Chondrocyte (in vitro differentiated cells): ENCODE results near the gene DIRAS1. TPM values are rescaled to one million over a fixed set of nuclear protein-coding genes. Genes with fewer than 3 reads are reported as not detected.
"Not testable (repeated sequence)": the region's sequence is repeated elsewhere in the genome, so short reads cannot be mapped to it uniquely, and the experiment has no call there.

Experiments used
- DNase-seq: peaks from one replicate; pipeline ENCODE4 v3.0.0; 2021; ENCODE audit warnings: mixed read lengths, low spot score
- H3K27ac Mint-ChIP-seq: one replicate; pipeline ENCODE4 v1.8.0; 2021; ENCODE audit warnings: mild to moderate bottlenecking, moderate library complexity, mixed read lengths; ENCODE audit not compliant: unreplicated experiment
- H3K27me3 Mint-ChIP-seq: 2 replicates; pipeline ENCODE4 v1.8.0; 2021; ENCODE audit warnings: low read depth, mixed read lengths
- H3K36me3 Mint-ChIP-seq: 2 replicates; pipeline ENCODE4 v1.8.0; 2021; ENCODE audit warnings: low read depth, mixed read lengths
- H3K4me1 Mint-ChIP-seq: 2 replicates; pipeline ENCODE4 v1.8.0; 2021; ENCODE audit warnings: low read depth, mild to moderate bottlenecking, mixed read lengths
- H3K4me3 Mint-ChIP-seq: one replicate; pipeline ENCODE4 v1.8.0; 2021; ENCODE audit warnings: mild to moderate bottlenecking, moderate library complexity, mixed read lengths; ENCODE audit not compliant: unreplicated experiment
- H3K9me3 Mint-ChIP-seq: 2 replicates; pipeline ENCODE4 v1.8.0; 2021; ENCODE audit warnings: low read depth, mixed read lengths
- CTCF ChIP-seq: fragments of 200-600 bp; sonication (generic); IDR thresholded peaks from 2 replicates; pipeline ENCODE4 v1.5.0; 2021; ENCODE audit warnings: antibody characterized with exemption, mild to moderate bottlenecking, moderate library complexity
- total RNA-seq: library from RNA; stranded (reverse); gene quantifications from 3 replicates; pipeline ENCODE4 v1.2.1, GENCODE V29; 2021

Gene DIRAS1
- total RNA-seq, 1 donor from 2014 or later, result 20.9 TPM

GRCh38 chr19:2680808-2681207 lies 40.4 kb downstream of the DIRAS1 start:
- TF ChIP-seq CTCF, result no peak
- peaks cover 13% of the 10 kb centered on the region for H3K27me3 Mint-ChIP-seq
- no peaks in the 10 kb centered on the region for H3K4me1 Mint-ChIP-seq
- H3K9me3 Mint-ChIP-seq, result no peaks in the 10 kb centered on the region
- no peak overlapping the region for H3K27ac Mint-ChIP-seq
- H3K36me3 Mint-ChIP-seq, result no peaks in the 10 kb centered on the region
- no peak for DNase-seq
- no peak overlapping the region for H3K4me3 Mint-ChIP-seq

GRCh38 chr19:2679439-2679838 lies 41.7 kb downstream of the DIRAS1 start:
- no peak for DNase-seq
- no peak for TF ChIP-seq CTCF
- no peak overlapping the region for H3K27ac Mint-ChIP-seq
- H3K36me3 Mint-ChIP-seq, result no peaks in the 10 kb centered on the region
- no peaks in the 10 kb centered on the region for H3K9me3 Mint-ChIP-seq
- H3K4me1 Mint-ChIP-seq, result peaks cover 11% of the 10 kb centered on the region
- peaks cover 19% of the 10 kb centered on the region for H3K27me3 Mint-ChIP-seq
- no peak overlapping the region for H3K4me3 Mint-ChIP-seq

- not testable (repeated sequence) for H3K4me3 Mint-ChIP-seq, H3K27ac Mint-ChIP-seq, DNase-seq, H3K36me3 Mint-ChIP-seq, H3K9me3 Mint-ChIP-seq
- Mint-ChIP-seq H3K27me3 (peaks cover 19% of the 10 kb centered on the region), H3K4me1 (peaks cover 11% of the 10 kb centered on the region)
These were observed 42.2 kb downstream of the DIRAS1 start for GRCh38 chr19:2678948-2679347.

GRCh38 chr19:2678044-2678671 lies 43.0 kb downstream of the DIRAS1 start:
- Mint-ChIP-seq H3K27me3 (peaks cover 19% of the 10 kb centered on the region), H3K9me3 (no peaks in the 10 kb centered on the region), H3K27ac (no peak overlapping the region), H3K4me3 (no peak overlapping the region), H3K4me1 (peaks cover 11% of the 10 kb centered on the region), H3K36me3 (no peaks in the 10 kb centered on the region)
- no peak for TF ChIP-seq CTCF
- no peak for DNase-seq

- H3K36me3 Mint-ChIP-seq, result no peaks in the 10 kb centered on the region
- no peaks in the 10 kb centered on the region for H3K9me3 Mint-ChIP-seq
- TF ChIP-seq CTCF, result no peak
- peaks cover 11% of the 10 kb centered on the region for H3K4me1 Mint-ChIP-seq
- H3K27ac Mint-ChIP-seq, result no peak overlapping the region
- H3K27me3 Mint-ChIP-seq, result peaks cover 19% of the 10 kb centered on the region
- DNase-seq, result no peak
- H3K4me3 Mint-ChIP-seq, result no peak overlapping the region
These were observed 44.3 kb downstream of the DIRAS1 start for GRCh38 chr19:2676823-2677222.

- TF ChIP-seq CTCF, result no peak
- Mint-ChIP-seq H3K27me3 (peaks cover 19% of the 10 kb centered on the region), H3K4me1 (peaks cover 11% of the 10 kb centered on the region), H3K4me3 (no peak overlapping the region), H3K27ac (no peak overlapping the region), H3K9me3 (no peaks in the 10 kb centered on the region), H3K36me3 (no peaks in the 10 kb centered on the region)
- DNase-seq, result no peak
These were observed 45.3 kb downstream of the DIRAS1 start for GRCh38 chr19:2675892-2676291.
